Measurements from ENCODE around the gene FLOT1.

Gene FLOT1

DNA sequence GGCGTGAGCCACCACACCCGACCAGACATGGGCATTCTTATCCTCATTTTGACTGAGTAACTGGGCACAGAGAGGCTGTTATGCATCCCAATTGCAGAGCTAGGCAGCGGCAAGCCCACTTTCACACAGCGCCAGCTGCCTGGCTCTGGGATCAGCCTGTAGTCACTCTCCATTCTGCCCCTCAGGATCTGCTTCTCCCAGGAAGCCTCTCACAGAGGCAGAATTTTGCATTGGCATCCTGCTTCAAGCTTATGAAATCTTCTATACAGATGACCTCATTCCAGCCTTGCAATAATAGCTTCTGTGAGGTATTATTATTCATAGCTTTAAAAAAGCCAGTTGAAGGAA lies 38.9 kb upstream of the FLOT1 start:
- Histone ChIP-seq H3K27me3 (ENCODE audit: insufficient read depth, low read length) (no peaks in the 10 kb centered on the region; the same call in 1 of the 2 replicates), H3K9me3 (ENCODE audit: low read length) (no peaks in the 10 kb centered on the region), H3K4me3 (ENCODE audit: low read depth, low read length, poor library complexity, severe bottlenecking) (no peak overlapping the region), H4K20me1 (ENCODE audit: insufficient read depth, low read length) (no peaks in the 10 kb centered on the region), H3K79me2 (ENCODE audit: insufficient read depth, low read length) (no peaks in the 10 kb centered on the region), H3K9me2 (ENCODE audit: low read depth, low read length) (no peaks in the 10 kb centered on the region), H3K4me2 (ENCODE audit: low read length) (no peak overlapping the region), H3K36me3 (ENCODE audit: insufficient read depth, low read length) (no peaks in the 10 kb centered on the region; the same call in 1 of the 2 replicates), H3F3A (ENCODE audit: insufficient read depth, low read length) (no peaks in the 10 kb centered on the region), H3K4me1 (ENCODE audit: insufficient read depth, low read length, severe bottlenecking) (peaks cover 5% of the 10 kb centered on the region), H2AFZ (ENCODE audit: low read length) (no peak overlapping the region), H3K27ac (ENCODE audit: low read depth, low read length, poor library complexity, severe bottlenecking) (no peak overlapping the region), H3K9ac (ENCODE audit: low read length) (no peak overlapping the region)
- TF ChIP-seq, protein P1, sequence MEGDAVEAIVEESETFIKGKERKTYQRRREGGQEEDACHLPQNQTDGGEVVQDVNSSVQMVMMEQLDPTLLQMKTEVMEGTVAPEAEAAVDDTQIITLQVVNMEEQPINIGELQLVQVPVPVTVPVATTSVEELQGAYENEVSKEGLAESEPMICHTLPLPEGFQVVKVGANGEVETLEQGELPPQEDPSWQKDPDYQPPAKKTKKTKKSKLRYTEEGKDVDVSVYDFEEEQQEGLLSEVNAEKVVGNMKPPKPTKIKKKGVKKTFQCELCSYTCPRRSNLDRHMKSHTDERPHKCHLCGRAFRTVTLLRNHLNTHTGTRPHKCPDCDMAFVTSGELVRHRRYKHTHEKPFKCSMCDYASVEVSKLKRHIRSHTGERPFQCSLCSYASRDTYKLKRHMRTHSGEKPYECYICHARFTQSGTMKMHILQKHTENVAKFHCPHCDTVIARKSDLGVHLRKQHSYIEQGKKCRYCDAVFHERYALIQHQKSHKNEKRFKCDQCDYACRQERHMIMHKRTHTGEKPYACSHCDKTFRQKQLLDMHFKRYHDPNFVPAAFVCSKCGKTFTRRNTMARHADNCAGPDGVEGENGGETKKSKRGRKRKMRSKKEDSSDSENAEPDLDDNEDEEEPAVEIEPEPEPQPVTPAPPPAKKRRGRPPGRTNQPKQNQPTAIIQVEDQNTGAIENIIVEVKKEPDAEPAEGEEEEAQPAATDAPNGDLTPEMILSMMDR (IDR thresholded peaks at IDR 0.05; ENCODE audit: low read length) = no peak
- TF ChIP-seq EZH2 (IDR thresholded peaks at IDR 0.05; ENCODE audit: borderline replicate concordance, low read length) = no peak

DNA sequence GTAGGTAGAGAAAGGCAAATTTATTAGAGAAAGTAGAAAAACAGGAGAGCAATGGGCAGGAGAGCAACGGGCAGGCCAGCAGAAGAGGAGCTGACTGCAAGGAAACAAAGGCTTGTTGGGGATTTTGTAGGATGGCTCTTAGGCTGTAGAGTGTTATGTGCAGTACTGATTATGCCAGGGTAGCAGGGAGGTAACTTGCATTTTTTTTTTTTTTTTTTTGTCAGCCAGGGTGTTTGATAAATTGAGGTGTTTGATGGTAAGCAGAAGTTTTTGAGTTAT lies 38.1 kb upstream of the FLOT1 start:
- no peaks in the 10 kb centered on the region for H4K20me1 ChIP-seq (ENCODE audit: insufficient read depth, low read length)
- no peaks in the 10 kb centered on the region; the same call in 1 of the 2 replicates for H3K36me3 ChIP-seq (ENCODE audit: insufficient read depth, low read length)
- H3K4me1 ChIP-seq (ENCODE audit: insufficient read depth, low read length, severe bottlenecking) = peaks cover 5% of the 10 kb centered on the region
- H3K27ac ChIP-seq (ENCODE audit: low read depth, low read length, poor library complexity, severe bottlenecking) = no peak overlapping the region
- no peaks in the 10 kb centered on the region for H3K79me2 ChIP-seq (ENCODE audit: insufficient read depth, low read length)
- H2AFZ ChIP-seq (ENCODE audit: low read length) = no peak overlapping the region
- no peak overlapping the region for H3K4me3 ChIP-seq (ENCODE audit: low read depth, low read length, poor library complexity, severe bottlenecking)
- H3K9me3 ChIP-seq (ENCODE audit: low read length) = no peaks in the 10 kb centered on the region
- H3K4me2 ChIP-seq (ENCODE audit: low read length) = no peak overlapping the region
- no peak overlapping the region for H3K9ac ChIP-seq (ENCODE audit: low read length)
- H3K27me3 ChIP-seq (ENCODE audit: insufficient read depth, low read length) = no peaks in the 10 kb centered on the region; the same call in 1 of the 2 replicates
- no peak for TF ChIP-seq EZH2 (IDR thresholded peaks at IDR 0.05; ENCODE audit: borderline replicate concordance, low read length)
- TF ChIP-seq, protein P1 (IDR thresholded peaks at IDR 0.05; ENCODE audit: low read length) = no peak
- H3F3A ChIP-seq (ENCODE audit: insufficient read depth, low read length) = no peaks in the 10 kb centered on the region
- H3K9me2 ChIP-seq (ENCODE audit: low read depth, low read length) = no peaks in the 10 kb centered on the region

DNA sequence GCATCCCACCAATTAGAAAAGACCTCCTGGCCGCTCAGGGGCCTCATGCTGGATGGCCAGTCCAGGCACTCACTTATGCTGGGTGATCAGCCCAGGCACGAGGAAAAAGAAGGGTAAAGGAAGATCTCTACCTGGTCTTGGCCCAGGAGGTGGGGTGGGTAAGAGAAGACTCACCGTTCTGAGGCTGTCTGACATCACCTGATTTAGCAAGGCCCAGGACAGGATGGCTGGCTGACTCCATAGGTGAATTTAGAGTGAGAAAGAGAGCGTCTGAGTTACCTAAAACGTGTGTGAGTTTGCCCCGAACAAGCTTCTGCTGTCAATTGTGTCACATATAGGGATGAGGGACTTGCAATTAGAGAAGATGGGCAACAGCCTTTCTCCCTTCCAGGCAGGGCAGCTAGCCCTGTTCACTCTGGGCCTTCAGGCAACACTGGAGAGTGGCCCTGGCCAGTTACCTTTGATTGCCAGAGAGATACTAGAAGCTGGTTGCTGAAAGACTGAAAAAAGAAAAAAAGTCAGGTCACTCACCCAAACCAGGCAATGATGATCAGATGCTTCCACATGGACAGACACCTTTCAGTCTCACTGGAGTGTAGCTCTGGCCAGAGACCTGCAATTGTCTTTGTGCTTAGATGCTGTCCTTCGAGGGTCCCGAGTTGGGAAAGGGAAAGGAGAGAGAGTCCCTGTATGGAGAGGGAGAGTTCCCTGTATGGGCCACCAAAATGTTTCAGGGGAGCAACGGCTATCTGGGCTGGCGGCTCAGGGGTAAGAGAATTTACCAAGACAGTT lies 37.6 kb upstream of the FLOT1 start:
- H4K20me1 ChIP-seq (ENCODE audit: insufficient read depth, low read length) = no peaks in the 10 kb centered on the region
- peaks cover 5% of the 10 kb centered on the region for H3K4me1 ChIP-seq (ENCODE audit: insufficient read depth, low read length, severe bottlenecking)
- TF ChIP-seq EZH2 (IDR thresholded peaks at IDR 0.05; ENCODE audit: borderline replicate concordance, low read length) = no peak
- TF ChIP-seq, protein P1 (IDR thresholded peaks at IDR 0.05; ENCODE audit: low read length) = no peak
- no peak overlapping the region for H3K4me3 ChIP-seq (ENCODE audit: low read depth, low read length, poor library complexity, severe bottlenecking)
- H2AFZ ChIP-seq (ENCODE audit: low read length) = no peak overlapping the region
- no peak overlapping the region for H3K27ac ChIP-seq (ENCODE audit: low read depth, low read length, poor library complexity, severe bottlenecking)
- H3F3A ChIP-seq (ENCODE audit: insufficient read depth, low read length) = no peaks in the 10 kb centered on the region
- no peaks in the 10 kb centered on the region for H3K36me3 ChIP-seq (ENCODE audit: insufficient read depth, low read length)
- no peaks in the 10 kb centered on the region for H3K9me2 ChIP-seq (ENCODE audit: low read depth, low read length)
- H3K79me2 ChIP-seq (ENCODE audit: insufficient read depth, low read length) = no peaks in the 10 kb centered on the region
- H3K9me3 ChIP-seq (ENCODE audit: low read length) = no peaks in the 10 kb centered on the region
- H3K4me2 ChIP-seq (ENCODE audit: low read length) = no peak overlapping the region
- H3K27me3 ChIP-seq (ENCODE audit: insufficient read depth, low read length) = no peaks in the 10 kb centered on the region; the same call in 1 of the 2 replicates
- H3K9ac ChIP-seq (ENCODE audit: low read length) = no peak overlapping the region

All from OCI-LY1 (cell line).